ENCODE results near the gene LIPM. TPM values are rescaled to one million over a fixed set of nuclear protein-coding genes. Genes with fewer than 3 reads are reported as not detected.
A peak's percentile ranks its signal among the peaks of the same experiment; 100 is the strongest.

LIPM gene
- total RNA-seq, 1 donor from 2014 or later, result not detected

DNA sequence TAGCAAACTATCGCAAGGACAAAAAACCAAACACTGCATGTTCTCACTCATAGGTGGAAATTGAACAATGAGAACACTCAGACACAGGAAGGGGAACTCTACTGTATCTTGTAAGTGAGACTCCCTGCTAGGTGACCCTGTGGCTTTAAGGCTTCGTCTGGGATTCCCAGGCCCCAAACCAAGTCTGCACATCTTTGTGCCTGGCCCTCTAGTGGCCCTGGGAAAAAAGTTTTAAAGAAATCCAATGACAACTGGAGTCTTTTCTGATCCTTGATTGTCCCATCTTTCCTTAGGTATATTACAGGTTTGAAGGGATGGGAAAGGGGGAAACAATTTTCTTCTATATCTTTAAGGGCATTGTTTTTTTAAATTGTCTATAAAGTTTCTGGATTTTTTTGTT, 10.6 kb upstream of the LIPM start:
- TF ChIP-seq, protein P1, sequence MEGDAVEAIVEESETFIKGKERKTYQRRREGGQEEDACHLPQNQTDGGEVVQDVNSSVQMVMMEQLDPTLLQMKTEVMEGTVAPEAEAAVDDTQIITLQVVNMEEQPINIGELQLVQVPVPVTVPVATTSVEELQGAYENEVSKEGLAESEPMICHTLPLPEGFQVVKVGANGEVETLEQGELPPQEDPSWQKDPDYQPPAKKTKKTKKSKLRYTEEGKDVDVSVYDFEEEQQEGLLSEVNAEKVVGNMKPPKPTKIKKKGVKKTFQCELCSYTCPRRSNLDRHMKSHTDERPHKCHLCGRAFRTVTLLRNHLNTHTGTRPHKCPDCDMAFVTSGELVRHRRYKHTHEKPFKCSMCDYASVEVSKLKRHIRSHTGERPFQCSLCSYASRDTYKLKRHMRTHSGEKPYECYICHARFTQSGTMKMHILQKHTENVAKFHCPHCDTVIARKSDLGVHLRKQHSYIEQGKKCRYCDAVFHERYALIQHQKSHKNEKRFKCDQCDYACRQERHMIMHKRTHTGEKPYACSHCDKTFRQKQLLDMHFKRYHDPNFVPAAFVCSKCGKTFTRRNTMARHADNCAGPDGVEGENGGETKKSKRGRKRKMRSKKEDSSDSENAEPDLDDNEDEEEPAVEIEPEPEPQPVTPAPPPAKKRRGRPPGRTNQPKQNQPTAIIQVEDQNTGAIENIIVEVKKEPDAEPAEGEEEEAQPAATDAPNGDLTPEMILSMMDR (conservative IDR thresholded peaks at IDR 0.05), result peak; percentile 73
- Mint-ChIP-seq H3K27ac (ENCODE audit: unreplicated experiment) (no peak overlapping the region), H3K4me1 (no peaks in the 10 kb centered on the region), H3K4me3 (no peak overlapping the region), H3K27me3 (ENCODE audit: low read depth) (no peaks in the 10 kb centered on the region), H3K36me3 (ENCODE audit: low read depth) (no peaks in the 10 kb centered on the region), H3K9me3 (no peaks in the 10 kb centered on the region)
- peak; percentile 16 for DNase-seq (ENCODE audit: low read depth, low spot score)

DNA sequence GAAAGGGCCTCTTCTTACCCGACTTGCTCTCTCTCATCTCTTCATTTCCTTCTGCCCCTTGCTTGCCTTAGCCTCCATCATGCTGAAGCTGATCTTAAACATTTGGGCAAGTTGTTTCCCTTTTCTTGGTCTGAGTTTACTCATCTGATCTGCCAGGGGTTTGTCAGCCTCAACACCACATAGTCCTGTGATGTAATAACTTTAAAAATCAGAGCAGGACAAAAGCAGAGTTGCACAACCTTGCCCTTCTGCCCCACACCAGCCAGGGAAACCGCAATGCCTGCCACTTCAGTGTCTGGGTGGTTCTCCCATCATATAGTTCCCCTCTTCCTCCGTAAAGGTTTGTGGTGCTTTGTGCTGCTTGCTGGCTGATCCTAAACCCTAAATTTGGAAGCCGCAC, 9.9 kb upstream of the LIPM start:
- no peak overlapping the region for H3K4me3 Mint-ChIP-seq
- no peaks in the 10 kb centered on the region for H3K36me3 Mint-ChIP-seq (ENCODE audit: low read depth)
- no peaks in the 10 kb centered on the region for H3K4me1 Mint-ChIP-seq
- H3K27me3 Mint-ChIP-seq (ENCODE audit: low read depth), result no peaks in the 10 kb centered on the region
- no peaks in the 10 kb centered on the region for H3K9me3 Mint-ChIP-seq
- H3K27ac Mint-ChIP-seq (ENCODE audit: unreplicated experiment), result no peak overlapping the region
- no peak for DNase-seq (ENCODE audit: low read depth, low spot score)
- TF ChIP-seq, protein P1 (conservative IDR thresholded peaks at IDR 0.05), result no peak

DNA sequence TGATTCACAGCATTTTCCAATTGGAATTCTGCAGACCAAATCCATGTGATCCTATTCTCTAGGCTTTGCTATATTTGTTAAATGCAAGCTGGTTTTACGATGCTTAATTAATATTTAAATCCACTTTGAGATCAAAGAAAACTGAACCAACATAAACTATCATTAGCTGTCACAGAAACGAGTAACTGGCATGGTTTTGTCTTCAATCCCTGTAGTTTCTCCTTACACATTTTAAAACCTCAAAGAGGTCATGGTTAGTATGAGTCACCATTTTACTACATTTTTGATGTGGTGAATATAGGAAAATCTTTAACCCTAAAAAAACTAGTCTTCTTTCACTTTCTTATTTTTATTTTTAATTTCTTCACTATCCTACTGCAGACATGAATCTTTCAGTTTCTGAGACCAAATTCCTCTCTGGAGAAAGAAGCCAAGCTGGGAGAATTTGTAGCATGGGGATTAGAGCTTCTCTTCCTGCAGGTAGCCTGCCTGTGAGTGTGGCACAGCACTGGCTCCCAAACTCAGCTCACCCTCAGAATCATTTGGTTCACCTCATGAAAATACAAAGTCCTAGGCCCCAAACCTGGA, 8.7 kb upstream of the LIPM start:
- H3K4me1 Mint-ChIP-seq, result no peaks in the 10 kb centered on the region
- DNase-seq (ENCODE audit: low read depth, low spot score), result no peak
- TF ChIP-seq, protein P1 (conservative IDR thresholded peaks at IDR 0.05), result no peak
- H3K4me3 Mint-ChIP-seq, result no peak overlapping the region
- H3K27ac Mint-ChIP-seq (ENCODE audit: unreplicated experiment), result no peak overlapping the region
- no peaks in the 10 kb centered on the region for H3K36me3 Mint-ChIP-seq (ENCODE audit: low read depth)
- no peaks in the 10 kb centered on the region for H3K9me3 Mint-ChIP-seq
- no peaks in the 10 kb centered on the region for H3K27me3 Mint-ChIP-seq (ENCODE audit: low read depth)

DNA sequence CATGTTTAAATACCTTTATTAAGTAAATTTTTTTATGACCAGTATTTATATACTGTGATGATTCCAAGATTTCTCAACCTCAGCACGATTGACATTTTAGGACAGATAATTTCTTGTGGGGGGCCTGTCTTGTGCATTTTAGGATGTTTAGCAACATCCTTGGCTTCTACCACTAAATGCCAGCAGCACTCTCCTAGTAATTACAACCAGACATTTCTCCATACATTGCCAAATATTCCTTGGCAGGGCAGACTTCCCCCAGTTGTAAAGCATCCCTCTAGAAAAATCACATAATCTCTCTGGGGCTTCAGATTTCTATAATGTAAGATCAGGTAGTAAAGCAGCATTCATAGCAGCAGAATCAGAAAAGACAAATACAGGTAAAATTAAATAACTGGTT, 7.8 kb upstream of the LIPM start:
- Mint-ChIP-seq H3K4me1 (no peaks in the 10 kb centered on the region), H3K27ac (ENCODE audit: unreplicated experiment) (no peak overlapping the region), H3K36me3 (ENCODE audit: low read depth) (no peaks in the 10 kb centered on the region), H3K9me3 (no peaks in the 10 kb centered on the region), H3K27me3 (ENCODE audit: low read depth) (no peaks in the 10 kb centered on the region), H3K4me3 (no peak overlapping the region)
- TF ChIP-seq, protein P1 (conservative IDR thresholded peaks at IDR 0.05), result no peak
- DNase-seq (ENCODE audit: low read depth, low spot score), result no peak

DNA sequence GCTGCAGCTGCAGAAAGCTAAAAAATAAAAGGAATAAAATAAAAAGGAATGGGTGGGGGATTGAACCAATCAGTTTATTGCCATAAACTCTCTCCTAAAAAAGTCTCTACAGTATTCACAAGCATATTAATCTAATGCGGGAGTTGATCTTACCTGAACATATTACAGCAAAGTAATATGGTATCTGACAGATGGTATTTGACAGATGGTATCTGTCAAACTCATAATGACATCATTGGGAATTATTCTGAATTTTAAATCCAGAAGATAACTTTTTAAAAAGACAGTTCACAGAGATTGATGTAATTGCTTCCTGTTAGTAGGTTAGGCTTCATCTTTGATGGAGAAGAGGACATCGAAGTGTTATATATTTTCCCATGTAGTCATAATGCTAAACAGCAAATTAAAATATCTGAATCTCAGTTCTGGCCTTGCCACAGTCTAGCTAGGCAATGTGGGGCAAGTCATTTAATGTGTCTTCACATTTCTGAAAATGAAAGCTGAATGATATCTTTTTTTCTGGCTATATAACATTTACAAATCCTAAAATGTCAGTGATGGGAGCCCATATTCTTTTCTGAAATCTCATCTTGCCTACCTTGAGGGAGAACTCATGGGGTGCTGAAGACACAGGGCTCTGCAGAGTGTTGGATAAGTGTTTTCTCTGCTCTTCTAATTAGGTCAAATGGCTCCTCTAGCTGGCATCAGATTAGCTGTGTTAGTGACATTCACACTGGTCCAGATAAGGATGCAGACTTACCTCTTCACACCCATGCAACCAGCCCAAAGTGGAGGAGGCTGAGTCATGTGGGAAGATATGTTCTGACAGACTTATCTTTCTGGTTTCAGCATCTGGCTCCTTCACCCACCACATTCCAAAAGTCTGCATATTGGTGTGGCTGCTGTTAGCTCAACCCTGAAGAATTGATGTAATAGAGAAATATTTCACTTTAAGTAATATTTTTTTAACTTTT, 2.1 kb upstream of the LIPM start:
- Mint-ChIP-seq H3K27ac (ENCODE audit: unreplicated experiment) (no peak overlapping the region), H3K4me1 (no peaks in the 10 kb centered on the region), H3K9me3 (no peaks in the 10 kb centered on the region), H3K4me3 (no peak overlapping the region), H3K36me3 (ENCODE audit: low read depth) (no peaks in the 10 kb centered on the region), H3K27me3 (ENCODE audit: low read depth) (no peaks in the 10 kb centered on the region)
- TF ChIP-seq, protein P1 (conservative IDR thresholded peaks at IDR 0.05), result no peak
- no peak for DNase-seq (ENCODE audit: low read depth, low spot score)
